Colonic mucosa (tissue), 4 donors: ENCODE data around the gene NLRP8. TPM values are rescaled to one million over a fixed set of nuclear protein-coding genes. Genes with fewer than 3 reads are reported as not detected.
"Not testable (repeated sequence)": the region's sequence is repeated elsewhere in the genome, so short reads cannot be mapped to it uniquely, and the experiment has no call there.

Experiments used
- DNase-seq: peaks from one replicate; pipeline ENCODE4 v3.0.0-alpha.2; 2020
- H3K27ac ChIP-seq: fragments of 200-600 bp; one replicate; pipeline ENCODE4 v1.8.0; 2021
- H3K27me3 ChIP-seq: fragments of 200-600 bp; one replicate; pipeline ENCODE4 v1.8.0; 2021
- H3K36me3 ChIP-seq: fragments of 200-600 bp; one replicate; pipeline ENCODE4 v1.8.0; 2021
- H3K4me1 ChIP-seq: fragments of 200-600 bp; one replicate; pipeline ENCODE4 v1.8.0; 2021; ENCODE audit warnings: mild to moderate bottlenecking
- H3K4me3 ChIP-seq: fragments of 200-600 bp; one replicate; pipeline ENCODE4 v1.8.0; 2021
- H3K9ac ChIP-seq, 2 donors: one replicate each; pipeline ENCODE4 v1.7.0; 2013; ENCODE audit warnings: control low read depth in 2 of 2, low read depth in 2 of 2, low read length in 2 of 2
- H3K9me3 ChIP-seq: fragments of 200-600 bp; one replicate; pipeline ENCODE4 v1.8.0; 2021
- intact Hi-C: fragments of 100-400 bp; cut with DNase I; formaldehyde crosslinking; loops from one replicate; pipeline ENCODE4 v1.14.1; 2022
- total RNA-seq, 2 donors: library from RNA; stranded (reverse); fragmentation: NEBNext Ultra II Directional in 1 of 2; extraction: Animal tissue kit (Norgen Biotek cat#: 25700) in 1 of 2; gene quantifications; one replicate each; pipeline ENCODE4 v1.2.1, GENCODE V29; 2021
- TF ChIP-seq, protein P1 (sequence below): fragments of 200-600 bp; IDR thresholded peaks from one replicate; pipeline ENCODE4 v1.8.0; 2022; ENCODE audit warnings: antibody characterized with exemption, mild to moderate bottlenecking
- donor health status: healthy.
- donor health status: DM: no; HTN: no; CAD: no.
- donor health status: DM: no; HTN: no; CAD: no.

Gene NLRP8
- total RNA-seq, 2 donors from 2014 or later = not detected

- TF ChIP-seq, protein P1, sequence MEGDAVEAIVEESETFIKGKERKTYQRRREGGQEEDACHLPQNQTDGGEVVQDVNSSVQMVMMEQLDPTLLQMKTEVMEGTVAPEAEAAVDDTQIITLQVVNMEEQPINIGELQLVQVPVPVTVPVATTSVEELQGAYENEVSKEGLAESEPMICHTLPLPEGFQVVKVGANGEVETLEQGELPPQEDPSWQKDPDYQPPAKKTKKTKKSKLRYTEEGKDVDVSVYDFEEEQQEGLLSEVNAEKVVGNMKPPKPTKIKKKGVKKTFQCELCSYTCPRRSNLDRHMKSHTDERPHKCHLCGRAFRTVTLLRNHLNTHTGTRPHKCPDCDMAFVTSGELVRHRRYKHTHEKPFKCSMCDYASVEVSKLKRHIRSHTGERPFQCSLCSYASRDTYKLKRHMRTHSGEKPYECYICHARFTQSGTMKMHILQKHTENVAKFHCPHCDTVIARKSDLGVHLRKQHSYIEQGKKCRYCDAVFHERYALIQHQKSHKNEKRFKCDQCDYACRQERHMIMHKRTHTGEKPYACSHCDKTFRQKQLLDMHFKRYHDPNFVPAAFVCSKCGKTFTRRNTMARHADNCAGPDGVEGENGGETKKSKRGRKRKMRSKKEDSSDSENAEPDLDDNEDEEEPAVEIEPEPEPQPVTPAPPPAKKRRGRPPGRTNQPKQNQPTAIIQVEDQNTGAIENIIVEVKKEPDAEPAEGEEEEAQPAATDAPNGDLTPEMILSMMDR = no peak
- H3K9me3 ChIP-seq = no peaks in the 10 kb centered on the region
- H3K27ac ChIP-seq = no peak overlapping the region
- H3K27me3 ChIP-seq = no peaks in the 10 kb centered on the region
- H3K9ac ChIP-seq = no peak overlapping the region
- no peak for DNase-seq
- intact Hi-C loops = no loop called here
- H3K36me3 ChIP-seq = no peaks in the 10 kb centered on the region
- no peaks in the 10 kb centered on the region for H3K4me1 ChIP-seq
- H3K4me3 ChIP-seq = no peak overlapping the region
Measured at GRCh38 chr19:55940306-55940705, 7.3 kb upstream of the NLRP8 start.

- intact Hi-C loops, DNase-seq: not testable (repeated sequence)
Measured at GRCh38 chr19:55950566-55950965, 2.9 kb downstream of the NLRP8 start.

DNA sequence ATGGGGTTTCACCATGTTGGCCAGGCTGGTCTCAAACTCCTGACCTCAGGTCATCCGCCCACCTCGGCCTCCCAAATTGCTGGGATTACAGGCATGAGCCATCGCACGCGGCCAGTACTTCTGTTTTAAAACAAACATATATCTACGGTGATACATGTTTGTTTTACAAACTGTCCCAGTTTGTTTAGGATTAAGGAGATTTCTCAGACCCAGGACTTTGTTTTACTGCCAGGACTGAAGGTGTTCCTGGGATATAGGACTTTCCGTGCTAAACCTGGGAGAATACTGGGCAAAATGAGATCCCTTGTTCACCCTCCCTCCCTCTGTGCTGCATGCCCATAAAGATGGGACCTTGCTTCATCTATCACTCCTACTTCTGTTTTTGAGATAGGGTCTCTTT lies 8.8 kb downstream of the NLRP8 start:
- H3K27me3 ChIP-seq = no peaks in the 10 kb centered on the region
- no peaks in the 10 kb centered on the region for H3K9me3 ChIP-seq
- DNase-seq = no peak
- no peak overlapping the region for H3K4me3 ChIP-seq
- no peaks in the 10 kb centered on the region for H3K4me1 ChIP-seq
- H3K27ac ChIP-seq = no peak overlapping the region
- no peak overlapping the region for H3K9ac ChIP-seq
- TF ChIP-seq, protein P1 = no peak
- no peaks in the 10 kb centered on the region for H3K36me3 ChIP-seq
- intact Hi-C loops = no loop called here

More at GRCh38 chr19:55950566-55950965, 2.9 kb downstream of the NLRP8 start:
- not testable (repeated sequence) for H3K9ac ChIP-seq, H3K36me3 ChIP-seq, H3K4me1 ChIP-seq, H3K27me3 ChIP-seq, H3K9me3 ChIP-seq, H3K27ac ChIP-seq, H3K4me3 ChIP-seq

- Histone ChIP-seq H3K36me3 (no peaks in the 10 kb centered on the region), H3K9me3 (no peaks in the 10 kb centered on the region), H3K27me3 (no peaks in the 10 kb centered on the region), H3K9ac (no peak overlapping the region), H3K4me1 (no peaks in the 10 kb centered on the region), H3K4me3 (no peak overlapping the region), H3K27ac (no peak overlapping the region)
- TF ChIP-seq, protein P1 = no peak
- intact Hi-C loops = no loop called here
- DNase-seq = no peak
Measured at GRCh38 chr19:55958356-55958755, 10.7 kb downstream of the NLRP8 start.

DNA sequence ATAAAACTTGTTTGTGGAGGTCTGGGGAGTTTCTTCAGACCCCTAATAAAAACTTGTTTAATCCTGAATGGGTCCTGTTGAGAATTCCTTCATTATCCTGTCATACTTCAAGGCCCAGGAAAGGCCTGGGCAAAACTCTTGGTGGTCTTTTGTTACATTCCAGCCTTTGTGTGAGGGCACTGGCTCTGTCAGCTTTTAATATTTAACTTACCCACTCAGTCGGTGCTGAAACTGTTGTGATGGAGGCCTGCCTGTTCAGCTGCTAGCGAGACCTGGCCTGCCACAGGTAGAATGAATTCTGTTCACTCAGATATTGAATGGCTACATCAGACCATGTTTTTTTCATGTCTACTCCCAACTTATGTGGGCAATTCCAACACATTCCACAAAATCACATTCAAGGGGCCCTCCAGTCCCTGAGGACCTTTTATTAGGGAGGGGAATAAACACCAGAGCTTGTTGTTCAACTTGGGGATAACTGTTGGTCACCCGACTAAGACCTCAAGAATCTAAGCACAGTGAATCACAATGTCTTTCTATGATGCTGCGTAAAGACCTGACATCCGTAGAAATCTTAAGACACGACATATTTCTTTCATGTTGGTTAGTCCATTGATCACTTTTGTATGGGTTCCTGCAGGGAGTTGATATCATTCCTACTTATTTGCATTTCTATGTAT lies 12.5 kb downstream of the NLRP8 start:
- DNase-seq = no peak
- Histone ChIP-seq H3K9ac (no peak overlapping the region), H3K4me1 (no peaks in the 10 kb centered on the region), H3K4me3 (no peak overlapping the region), H3K36me3 (no peaks in the 10 kb centered on the region), H3K27me3 (no peaks in the 10 kb centered on the region), H3K9me3 (no peaks in the 10 kb centered on the region), H3K27ac (no peak overlapping the region)
- intact Hi-C loops = no loop called here
- TF ChIP-seq, protein P1 = no peak

DNA sequence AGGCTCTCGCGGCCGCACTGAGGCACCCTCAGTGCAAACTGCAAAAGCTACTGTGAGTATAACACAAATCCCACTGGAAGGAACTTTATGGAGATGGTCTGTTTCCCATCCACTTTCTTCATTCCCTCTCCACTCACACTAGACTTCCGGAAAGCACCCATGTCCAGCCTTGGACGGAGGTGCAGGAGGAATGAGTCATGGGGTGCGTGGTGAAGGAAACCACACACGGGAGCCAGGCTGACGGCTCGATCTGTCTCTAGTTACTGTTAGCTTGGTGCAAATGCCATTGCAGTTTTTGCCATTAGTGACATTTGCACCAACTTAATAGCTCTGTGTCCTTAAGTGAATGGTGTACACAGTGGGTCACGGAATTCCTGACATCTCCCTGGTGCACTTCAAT lies 14.6 kb downstream of the NLRP8 start:
- Histone ChIP-seq H3K27ac (no peak overlapping the region), H3K9me3 (no peaks in the 10 kb centered on the region), H3K27me3 (no peaks in the 10 kb centered on the region), H3K36me3 (no peaks in the 10 kb centered on the region), H3K4me3 (no peak overlapping the region), H3K9ac (no peak overlapping the region), H3K4me1 (no peaks in the 10 kb centered on the region)
- no peak for DNase-seq
- intact Hi-C loops = no loop called here
- TF ChIP-seq, protein P1 = no peak
